ENCODE measurements around the gene AHRR.
"Not testable (repeated sequence)": the region's sequence is repeated elsewhere in the genome, so short reads cannot be mapped to it uniquely, and the experiment has no call there.

- not testable (repeated sequence) for TF ChIP-seq CTCF (conservative IDR thresholded peaks at IDR 0.05; ENCODE audit: low read depth in 2 of 2); EZH2 (IDR thresholded peaks at IDR 0.05; ENCODE audit: low read depth, unreplicated experiment); EZH2phosphoT487 (IDR thresholded peaks at IDR 0.05; ENCODE audit: unreplicated experiment); ZNF114 (CRISPR knock-in tag; IDR thresholded peaks at IDR 0.05); ZNF462 (CRISPR knock-in tag; IDR thresholded peaks at IDR 0.05); JUNB (IDR thresholded peaks at IDR 0.05; ENCODE audit: unreplicated experiment); POLR2AphosphoS5 (IDR thresholded peaks at IDR 0.05; ENCODE audit: low read depth); REST (IDR thresholded peaks at IDR 0.05; ENCODE audit: unreplicated experiment); NANOG (IDR thresholded peaks at IDR 0.05; ENCODE audit: borderline replicate concordance); CREB1 (CRISPR knock-in tag; IDR thresholded peaks at IDR 0.05; ENCODE audit: low read depth)
Measured at GRCh38 chr5:299921-300320, 21.6 kb upstream of the AHRR start.
